Activated T-cell treated with anti-CD3 and anti-CD28 coated beads, Interleukin-2, amount 50 U/mL, for 4 hours (primary cell): Measurements from ENCODE around the gene MOB1A. TPM values are rescaled to one million over a fixed set of nuclear protein-coding genes. Genes with fewer than 3 reads are reported as not detected.
"Not testable (repeated sequence)": the region's sequence is repeated elsewhere in the genome, so short reads cannot be mapped to it uniquely, and the experiment has no call there.

Source experiments
- ATAC-seq, 2 donors: fragments of 200-7000 bp; cut with Tn5 transposase; one replicate each; pipeline ENCODE4 v1.10.0; 2021
- DNase-seq: peaks from one replicate; pipeline ENCODE4 v3.0.0-alpha.2; 2020
- H3K27me3 Mint-ChIP-seq: one replicate; pipeline ENCODE4 v1.8.0; 2021; ENCODE audit warnings: low read depth, mixed read lengths
- H3K36me3 Mint-ChIP-seq: one replicate; pipeline ENCODE4 v1.8.0; 2022; ENCODE audit warnings: mixed read lengths; ENCODE audit not compliant: insufficient read depth
- H3K4me1 Mint-ChIP-seq: one replicate; pipeline ENCODE4 v1.8.0; 2021; ENCODE audit warnings: low read depth, mixed read lengths
- H3K4me3 Mint-ChIP-seq: one replicate; pipeline ENCODE4 v1.8.0; 2021; ENCODE audit warnings: mild to moderate bottlenecking, moderate library complexity, mixed read lengths
- H3K9me3 Mint-ChIP-seq: one replicate; pipeline ENCODE4 v1.8.0; 2021; ENCODE audit warnings: mixed read lengths
- total RNA-seq, 3 donors: library from RNA; stranded (reverse); gene quantifications; one replicate each; pipeline ENCODE4 v1.2.1, GENCODE V29; 2021

MOB1A gene
- total RNA-seq, 3 donors from 2014 or later: 171 to 175 (median 173) TPM

DNA sequence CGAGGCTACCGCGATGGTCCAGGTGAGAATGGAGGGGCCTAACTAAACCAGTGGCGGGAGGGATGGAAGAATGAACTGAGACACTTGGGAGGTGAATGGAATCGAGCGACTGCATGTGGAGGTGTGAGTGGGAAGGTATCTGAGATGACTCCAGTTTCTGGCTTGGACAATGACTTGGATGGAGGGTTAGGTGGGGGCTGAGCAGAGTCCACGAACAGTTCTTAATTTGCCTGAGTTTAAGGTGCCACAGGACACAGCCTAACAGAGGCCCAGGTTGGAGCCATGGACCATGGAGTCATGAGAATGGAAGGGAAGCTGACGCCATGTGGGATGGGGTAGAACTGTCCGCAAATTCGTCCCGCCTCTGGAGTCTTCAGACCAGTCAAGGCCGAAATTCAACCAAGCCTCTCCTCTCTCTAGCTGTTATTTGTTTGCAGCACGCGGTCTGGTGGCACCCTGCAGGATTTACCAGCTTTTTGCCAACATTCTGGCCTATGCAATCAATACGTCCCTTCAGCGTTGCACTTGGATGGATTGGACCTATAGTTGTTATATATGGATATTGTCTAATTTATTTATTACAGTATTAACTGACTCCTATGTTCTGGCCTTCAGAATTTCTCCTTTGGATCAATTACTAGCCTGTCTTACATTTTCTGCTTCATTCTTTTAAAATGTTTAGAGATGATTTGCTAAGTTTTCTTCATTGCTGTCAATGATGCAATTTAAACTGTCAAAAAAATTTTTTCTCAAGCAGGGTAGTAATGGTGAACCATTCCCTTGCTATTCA, 30.0 kb downstream of the MOB1A start:
- H3K9me3 Mint-ChIP-seq: no peaks in the 10 kb centered on the region
- ATAC-seq: no peak
- H3K4me1 Mint-ChIP-seq: no peaks in the 10 kb centered on the region
- no peak overlapping the region for H3K4me3 Mint-ChIP-seq
- DNase-seq: no peak
- no peaks in the 10 kb centered on the region for H3K27me3 Mint-ChIP-seq
- H3K36me3 Mint-ChIP-seq: peaks cover 7% of the 10 kb centered on the region

DNA sequence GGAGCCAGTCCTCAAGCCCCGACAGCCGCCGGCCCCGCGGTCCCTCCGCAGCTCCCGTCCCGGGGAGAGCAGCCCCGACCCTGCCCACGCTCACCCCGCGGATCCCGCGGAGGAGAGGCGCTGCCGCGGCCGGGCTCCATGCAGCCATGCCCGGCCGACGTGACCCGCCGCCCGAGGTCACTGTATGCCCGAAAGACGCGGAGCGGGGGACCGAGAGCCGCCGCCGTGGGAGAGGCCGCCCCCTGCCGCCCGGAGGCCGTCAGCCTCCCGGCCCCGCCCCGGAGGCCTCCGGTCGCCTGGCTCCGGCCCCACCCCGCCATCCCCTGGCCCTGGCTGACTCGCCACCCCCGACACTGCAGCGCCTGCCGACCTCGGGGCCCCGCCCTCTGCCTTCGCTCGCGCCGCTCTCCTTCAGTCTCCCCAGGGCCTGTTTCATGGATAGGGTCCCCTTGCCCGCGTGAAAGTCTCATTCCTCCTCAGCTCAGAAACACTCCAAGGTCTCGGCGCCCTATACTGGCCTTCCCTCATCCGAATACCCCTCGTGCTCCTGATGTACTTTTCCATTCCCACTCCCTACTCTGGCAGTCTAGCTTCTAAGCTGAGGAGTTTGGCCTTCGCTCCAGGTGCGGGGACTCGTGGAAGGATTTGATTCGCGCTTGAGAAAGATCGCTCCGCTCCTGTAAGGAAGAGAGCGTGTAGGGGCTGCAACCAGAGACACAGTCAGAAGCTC, 30.8 kb downstream of the MOB1A start, which contains the start of gene BOLA3:
BOLA3 (minus strand) TSS at position 186 of the 730 bp plus-strand sequence; CDS start at position 148, 38 bp downstream.
- DNase-seq (peak; percentile 77), ATAC-seq (peak; percentile 94)
- Mint-ChIP-seq H3K36me3 (peaks cover 3% of the 10 kb centered on the region), H3K9me3 (no peaks in the 10 kb centered on the region), H3K4me1 (no peaks in the 10 kb centered on the region), H3K27me3 (no peaks in the 10 kb centered on the region), H3K4me3 (no peak within 1 kb of the TSS)

DNA sequence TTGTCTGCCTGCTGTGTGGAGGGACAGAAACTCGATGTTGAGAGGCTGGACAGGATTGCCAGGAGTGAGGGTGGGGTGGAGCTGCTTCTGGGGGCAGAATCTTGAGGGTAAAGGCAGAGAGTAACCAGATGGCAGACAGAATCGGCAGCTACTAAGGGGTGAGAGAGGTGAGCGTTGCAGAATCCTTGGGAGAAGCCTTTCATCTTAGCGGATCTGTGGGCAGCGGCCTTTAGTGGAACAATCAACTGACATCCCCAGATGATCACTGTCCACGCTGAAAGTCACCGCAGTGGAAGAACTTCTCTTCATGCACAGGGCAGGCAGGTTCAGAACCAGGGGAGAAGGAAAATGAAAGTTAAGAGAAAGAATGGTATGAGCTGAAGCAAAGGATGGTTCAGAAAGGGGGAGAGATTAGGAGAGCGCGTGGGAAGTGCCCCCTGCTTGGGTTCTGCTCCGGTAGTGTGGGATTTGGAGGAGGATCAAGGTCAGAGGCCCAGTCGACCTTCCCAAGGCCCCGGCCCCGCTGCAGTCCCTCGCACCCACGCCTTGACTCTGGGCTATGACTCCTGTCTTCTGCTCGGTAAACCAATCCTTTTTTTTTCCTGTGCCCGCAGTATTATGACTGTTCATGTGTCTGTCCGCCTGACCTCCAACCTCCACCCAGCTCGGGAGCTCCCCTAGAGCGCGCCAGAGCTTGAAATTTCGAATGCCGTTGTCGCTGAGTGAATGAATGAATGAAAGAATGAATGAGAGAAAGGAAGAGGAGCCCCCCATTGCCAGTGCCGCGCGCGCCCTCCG, 31.6 kb downstream of the MOB1A start:
- Mint-ChIP-seq H3K9me3 (no peaks in the 10 kb centered on the region), H3K27me3 (no peaks in the 10 kb centered on the region), H3K4me3 (no peak overlapping the region), H3K4me1 (no peaks in the 10 kb centered on the region), H3K36me3 (peaks cover 9% of the 10 kb centered on the region)
- no peak for DNase-seq
- ATAC-seq: peak; percentile 61 to 62

DNA sequence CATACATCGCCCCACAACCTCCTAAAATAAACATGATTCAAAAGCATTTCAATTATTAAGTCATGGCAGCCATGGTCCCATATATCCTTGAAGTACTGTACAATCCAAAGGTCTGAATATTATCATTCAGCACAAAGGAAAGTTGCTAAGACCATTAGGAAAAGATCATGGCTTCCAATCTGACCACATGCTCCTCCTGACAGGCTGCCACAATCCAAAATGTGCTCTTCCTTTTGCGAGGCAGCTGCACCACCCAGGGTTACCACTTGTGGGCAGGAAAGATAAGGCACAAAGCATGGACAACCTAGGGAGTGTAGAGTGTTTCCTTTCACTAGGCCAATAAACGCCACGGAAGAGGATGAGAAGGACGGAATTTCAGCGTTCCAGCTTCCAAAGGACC, 36.3 kb downstream of the MOB1A start:
- H3K4me1 Mint-ChIP-seq: no peaks in the 10 kb centered on the region
- H3K4me3 Mint-ChIP-seq: no peak overlapping the region
- no peaks in the 10 kb centered on the region for H3K27me3 Mint-ChIP-seq
- peaks cover 20% of the 10 kb centered on the region for H3K36me3 Mint-ChIP-seq
- DNase-seq: no peak
- no peaks in the 10 kb centered on the region for H3K9me3 Mint-ChIP-seq
- ATAC-seq: no peak

DNA sequence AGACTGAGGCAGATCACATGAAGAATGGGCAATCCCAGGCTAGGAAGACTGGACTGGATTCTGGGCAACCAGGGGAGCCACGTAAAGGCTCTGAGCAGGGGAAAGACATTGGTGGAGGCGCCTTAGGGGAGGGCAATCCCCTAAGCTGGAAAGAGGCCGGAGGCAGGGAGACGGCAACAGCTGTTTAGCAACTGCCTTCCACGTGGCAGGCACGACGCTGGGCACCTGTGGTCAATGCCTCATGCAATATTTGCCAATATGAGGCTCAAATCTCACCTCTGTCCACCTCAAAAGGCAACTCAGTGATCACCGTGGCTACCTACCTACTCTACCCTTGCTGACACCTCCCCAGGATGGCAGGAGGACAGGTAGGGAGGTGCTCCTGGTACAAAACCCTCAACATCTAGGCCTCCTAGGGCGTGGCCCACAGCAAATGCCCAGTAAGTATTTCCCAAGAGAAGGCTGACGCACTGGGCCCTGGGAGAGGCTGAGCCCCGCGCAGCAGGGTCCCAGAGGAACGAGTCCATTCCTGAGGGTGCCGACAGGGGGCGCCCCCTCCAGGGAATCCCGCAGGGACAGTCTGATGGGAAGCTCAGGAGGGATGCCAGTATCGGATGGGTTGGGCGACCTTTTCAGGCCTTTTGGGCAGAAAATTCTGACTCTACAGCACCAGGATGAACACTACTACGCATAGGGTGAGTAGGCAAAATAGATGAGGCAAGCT, 39.9 kb downstream of the MOB1A start:
- no peaks in the 10 kb centered on the region for H3K27me3 Mint-ChIP-seq
- no peak overlapping the region for H3K4me3 Mint-ChIP-seq
- ATAC-seq: no peak
- H3K36me3 Mint-ChIP-seq: peaks cover 32% of the 10 kb centered on the region
- no peaks in the 10 kb centered on the region for H3K9me3 Mint-ChIP-seq
- DNase-seq: no peak
- no peaks in the 10 kb centered on the region for H3K4me1 Mint-ChIP-seq

DNA sequence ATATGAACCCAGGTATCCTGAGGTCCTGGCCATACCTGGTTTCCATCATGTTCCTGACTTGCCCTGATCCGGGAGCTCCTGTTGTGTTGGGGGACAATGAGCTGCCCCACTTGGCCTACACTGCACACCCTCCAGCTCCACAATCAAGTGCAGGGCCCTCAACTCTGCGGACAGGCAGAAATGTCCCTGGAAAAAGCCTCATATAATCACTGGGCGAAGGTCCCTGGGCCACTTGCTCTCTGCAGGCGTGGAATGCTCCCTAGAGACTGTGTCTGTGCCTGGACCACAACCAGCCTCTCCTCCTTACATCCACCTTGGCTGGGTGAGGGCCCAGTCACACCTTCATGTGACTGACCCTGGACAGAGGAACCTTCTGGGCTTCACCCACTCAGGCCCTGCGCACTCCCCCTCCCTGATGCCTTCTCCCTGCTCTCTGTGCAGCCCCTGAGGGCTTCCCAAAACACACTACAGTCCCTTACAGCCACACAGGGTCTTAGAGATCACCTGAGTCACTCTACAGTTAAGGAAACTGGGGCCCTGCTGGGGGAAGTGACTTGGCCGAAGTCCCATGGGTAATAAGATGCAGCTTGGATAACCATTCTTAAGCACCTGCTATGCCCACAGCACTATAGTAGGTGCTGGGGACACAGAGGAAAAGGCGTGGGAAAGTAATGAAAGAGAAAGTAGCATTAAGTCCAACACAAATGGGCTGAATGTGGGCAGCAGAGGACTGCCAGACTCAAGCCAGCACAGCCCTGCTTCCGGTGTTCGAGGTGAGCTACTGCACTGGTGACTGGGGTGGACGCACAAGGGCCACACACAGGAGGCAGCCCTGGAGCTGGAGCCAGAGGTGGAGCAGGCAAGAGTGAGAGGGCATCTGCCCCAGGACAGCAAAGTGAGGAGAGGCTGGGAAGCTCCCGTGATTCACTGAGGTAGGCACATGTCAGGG, 40.8 kb downstream of the MOB1A start:
- Mint-ChIP-seq H3K9me3 (no peaks in the 10 kb centered on the region), H3K36me3 (peaks cover 34% of the 10 kb centered on the region), H3K27me3 (no peaks in the 10 kb centered on the region), H3K4me3 (no peak overlapping the region), H3K4me1 (no peaks in the 10 kb centered on the region)
- ATAC-seq: no peak
- DNase-seq: no peak

DNA sequence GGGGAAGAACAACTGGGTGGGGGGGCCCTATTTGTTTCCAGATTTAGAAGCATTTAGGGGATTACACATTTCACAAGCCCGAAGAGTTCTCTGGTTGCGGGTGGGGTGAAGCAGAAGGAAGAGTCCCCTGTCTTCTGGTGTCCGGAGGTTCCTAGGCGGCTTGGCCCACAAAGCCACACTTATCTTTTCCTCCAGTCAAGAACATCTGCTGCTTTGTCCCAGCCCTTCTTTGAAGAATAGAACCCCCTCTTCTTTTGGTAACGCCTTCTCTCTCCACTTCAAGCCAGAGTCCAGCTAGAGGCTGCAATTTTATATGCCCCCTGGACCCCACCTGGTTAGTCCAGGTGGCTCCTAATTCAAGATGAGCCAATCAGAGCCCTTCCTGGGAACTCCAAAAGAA, 46.8 kb downstream of the MOB1A start:
- Mint-ChIP-seq H3K4me3 (no peak overlapping the region), H3K4me1 (no peaks in the 10 kb centered on the region), H3K36me3 (peaks cover 19% of the 10 kb centered on the region), H3K9me3 (no peaks in the 10 kb centered on the region), H3K27me3 (peaks cover 8% of the 10 kb centered on the region)
- DNase-seq (no peak), ATAC-seq (no peak)

DNA sequence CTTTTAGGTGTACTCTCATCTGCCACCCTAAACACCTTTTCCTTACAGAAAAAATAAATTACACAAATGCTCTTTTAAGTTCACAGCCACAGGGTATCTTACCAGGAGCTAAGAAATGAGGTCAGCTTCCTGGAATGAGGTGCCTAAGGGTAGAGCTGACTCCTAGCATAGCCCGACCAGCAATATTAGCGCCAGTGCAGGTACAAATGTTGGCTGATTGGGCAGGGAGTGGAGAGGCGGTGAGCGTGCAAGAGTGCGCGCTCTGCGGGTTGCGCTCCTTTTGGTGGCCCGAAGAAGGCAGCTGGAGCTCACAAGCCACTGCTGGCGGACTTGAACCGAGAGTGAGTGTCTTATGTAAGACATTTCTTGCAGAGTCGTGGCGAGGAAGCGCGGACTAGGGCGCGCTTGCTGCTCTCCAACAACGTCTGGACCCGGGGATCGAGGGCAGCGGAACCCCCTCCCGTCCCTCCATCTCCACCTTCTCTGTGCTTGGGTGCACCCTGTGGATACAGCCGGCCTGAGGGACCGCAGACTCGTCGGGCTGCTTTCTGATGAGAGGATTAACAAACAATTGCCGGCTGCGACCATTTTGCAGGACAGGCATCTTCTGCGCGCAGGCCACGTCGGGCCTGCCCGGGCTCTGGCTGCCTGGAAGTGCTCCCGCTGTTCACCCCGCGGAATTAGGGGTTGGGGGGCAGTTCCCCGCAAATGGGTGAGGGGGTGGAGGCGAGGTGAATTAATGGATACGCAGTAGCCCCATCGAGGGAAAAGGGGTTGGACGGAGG, 48.3 kb downstream of the MOB1A start:
- DNase-seq (no peak), ATAC-seq (no peak)
- Mint-ChIP-seq H3K4me3 (no peak overlapping the region), H3K9me3 (no peaks in the 10 kb centered on the region), H3K4me1 (no peaks in the 10 kb centered on the region), H3K27me3 (peaks cover 8% of the 10 kb centered on the region), H3K36me3 (peaks cover 17% of the 10 kb centered on the region)

DNA sequence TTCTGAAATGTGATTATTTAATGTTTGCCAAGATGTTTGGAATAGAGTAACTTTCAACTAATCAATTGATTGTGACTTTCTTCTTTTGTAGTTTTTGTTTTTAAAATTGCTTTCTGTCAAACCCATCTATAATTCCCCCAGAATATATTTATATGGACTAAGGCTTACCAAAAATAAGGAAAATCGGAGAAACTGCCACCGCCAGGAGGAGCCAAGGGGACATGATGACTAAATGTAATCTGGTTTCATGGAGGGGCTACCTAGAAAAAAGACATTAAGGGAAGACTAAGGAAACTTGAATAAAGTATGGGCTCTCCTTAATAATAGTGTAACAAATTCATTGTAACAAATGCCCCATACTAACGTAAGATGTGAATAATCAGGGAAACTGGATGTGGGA, 50.5 kb downstream of the MOB1A start:
- Mint-ChIP-seq H3K27me3 (peaks cover 8% of the 10 kb centered on the region), H3K36me3 (peaks cover 4% of the 10 kb centered on the region), H3K9me3 (no peaks in the 10 kb centered on the region), H3K4me3 (no peak overlapping the region), H3K4me1 (no peaks in the 10 kb centered on the region)
- ATAC-seq: no peak
- DNase-seq: no peak

DNA sequence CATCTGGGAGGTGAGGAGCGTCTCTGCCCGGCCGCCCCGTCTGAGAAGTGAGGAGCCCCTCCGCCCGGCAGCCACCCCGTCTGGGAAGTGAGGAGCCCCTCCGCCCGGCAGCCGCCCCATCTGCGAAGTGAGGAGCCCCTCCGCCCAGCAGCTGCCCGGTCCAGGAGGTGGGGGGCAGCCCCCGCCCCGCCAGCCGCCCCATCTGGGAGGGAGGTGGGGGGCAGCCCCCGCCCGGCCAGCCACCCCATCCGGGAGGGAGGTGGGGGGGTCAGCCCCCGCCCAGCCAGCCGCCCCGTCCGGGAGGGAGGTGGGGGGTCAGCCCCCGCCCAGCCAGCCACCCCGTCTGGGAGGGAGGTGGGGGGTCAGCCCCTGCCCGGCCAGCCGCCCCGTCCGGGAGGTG, 54.7 kb downstream of the MOB1A start:
- not testable (repeated sequence) for H3K4me3 Mint-ChIP-seq, ATAC-seq, H3K27me3 Mint-ChIP-seq, H3K36me3 Mint-ChIP-seq, H3K4me1 Mint-ChIP-seq, DNase-seq
- peaks cover 21% of the 10 kb centered on the region for H3K9me3 Mint-ChIP-seq

DNA sequence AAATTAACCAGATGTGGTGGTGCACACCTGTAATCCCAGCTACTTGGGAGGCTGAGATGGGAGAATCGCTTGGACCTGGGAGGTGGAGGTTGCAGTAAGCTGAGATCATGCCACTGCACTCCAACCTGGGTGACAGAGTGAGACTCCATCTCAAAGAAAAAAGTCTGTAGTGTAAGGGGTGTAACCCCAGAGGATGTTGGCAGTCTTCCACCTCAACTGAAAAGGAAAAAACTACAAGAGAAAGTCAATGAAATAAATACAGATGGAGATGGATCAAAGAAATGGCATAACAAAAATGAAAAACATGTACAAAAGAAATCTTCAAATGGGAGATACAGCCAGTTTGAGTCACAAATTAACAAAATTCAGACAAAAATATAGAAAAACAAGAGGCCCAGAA, 56.8 kb downstream of the MOB1A start:
- H3K4me3 Mint-ChIP-seq, ATAC-seq, H3K4me1 Mint-ChIP-seq, DNase-seq, H3K36me3 Mint-ChIP-seq, H3K27me3 Mint-ChIP-seq: not testable (repeated sequence)
- peaks cover 21% of the 10 kb centered on the region for H3K9me3 Mint-ChIP-seq

DNA sequence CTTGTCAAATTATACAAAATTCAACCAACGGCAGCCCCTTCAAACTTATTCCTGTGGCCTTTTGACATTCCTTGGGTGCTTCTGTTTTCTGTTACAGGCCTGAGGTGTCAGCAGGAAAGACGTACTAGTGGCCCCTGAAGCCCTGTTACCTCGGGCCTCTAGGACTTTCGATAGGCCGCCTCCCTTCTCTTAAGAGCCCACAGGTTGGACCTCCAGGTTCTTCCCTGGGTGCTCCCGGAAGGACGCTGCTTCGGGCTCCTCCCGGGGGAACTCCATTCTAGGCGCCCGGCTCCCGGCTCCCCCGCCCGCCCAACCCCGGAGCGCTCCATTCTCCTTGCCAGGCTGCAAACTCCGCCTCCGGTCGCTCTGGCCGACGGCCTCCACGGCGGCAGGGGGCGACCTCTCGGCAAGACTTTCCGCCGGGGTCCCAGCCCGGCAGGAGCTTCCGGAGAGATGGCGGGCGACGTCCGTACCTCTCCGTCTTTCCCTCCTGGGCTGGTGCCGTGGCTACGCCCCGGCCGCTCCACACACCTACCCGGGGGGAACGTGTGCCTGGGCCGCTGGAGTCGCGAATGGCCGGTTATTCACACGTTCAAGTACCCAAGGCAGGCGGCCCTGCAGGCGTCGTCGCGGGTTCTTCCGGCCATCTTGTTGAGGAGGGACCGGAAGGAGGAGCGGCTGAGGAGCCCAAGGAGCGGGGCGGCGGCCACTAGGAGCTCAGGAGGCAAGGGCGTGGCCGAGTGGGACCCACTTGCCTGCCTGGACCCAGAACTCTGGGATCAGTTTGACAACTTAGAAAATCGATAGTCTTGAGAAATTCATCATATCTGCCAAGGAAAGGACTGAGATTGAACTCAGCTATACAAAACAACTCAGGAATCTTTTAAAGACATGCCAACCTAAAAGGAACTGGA, 58.5 kb downstream of the MOB1A start:
- Mint-ChIP-seq H3K4me1 (peaks cover 7% of the 10 kb centered on the region), H3K9me3 (peaks cover 21% of the 10 kb centered on the region), H3K36me3 (peaks cover 2% of the 10 kb centered on the region), H3K4me3 (peak overlapping the region; percentile 85), H3K27me3 (no peaks in the 10 kb centered on the region)
- ATAC-seq (peak; percentile 99), DNase-seq (peak; percentile 77)
